DLD1 (cell line): ENCODE measurements around the gene GPER1.
"Not testable (repeated sequence)": the region's sequence is repeated elsewhere in the genome, so short reads cannot be mapped to it uniquely, and the experiment has no call there.

Source experiments
- in situ Hi-C: cut with HindIII; loops from 2 replicates; pipeline ENCODE4 v1.10.0; 2017; ENCODE audit warnings: low sequenced_read_pairs

GPER1 gene

DNA sequence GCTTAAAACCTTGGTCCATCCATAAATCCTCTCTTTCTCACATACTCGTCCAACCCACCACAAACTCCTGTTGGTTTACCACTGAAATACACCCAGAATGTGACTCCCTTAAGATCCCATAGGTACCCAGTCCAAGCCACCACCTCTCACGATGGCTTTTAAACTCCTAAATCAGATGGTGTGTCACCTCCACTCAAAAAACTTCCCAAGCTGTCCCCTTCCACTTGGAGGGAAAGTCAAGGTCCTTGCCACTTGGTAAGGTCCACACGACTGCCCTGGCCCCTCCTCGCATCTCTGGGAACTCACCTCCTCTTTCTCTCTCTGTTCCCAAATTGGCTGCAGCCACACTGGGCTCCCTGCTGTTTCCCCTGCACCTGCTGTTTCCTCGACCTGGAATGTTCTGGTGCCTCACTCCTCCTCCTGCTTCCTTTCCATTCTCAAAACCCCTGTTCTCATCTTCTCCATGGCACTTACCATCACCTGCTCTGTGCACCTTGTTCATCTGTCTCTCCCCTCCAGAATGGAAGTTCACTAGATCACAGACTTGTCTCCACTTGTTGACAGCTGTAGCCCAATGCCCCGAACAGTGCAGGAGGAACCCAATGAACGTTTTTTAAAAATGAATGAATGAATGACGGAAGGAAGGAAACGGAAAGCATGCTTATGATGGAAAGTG, 49.1 kb downstream of the GPER1 start:
- in situ Hi-C loops: no loop called here

DNA sequence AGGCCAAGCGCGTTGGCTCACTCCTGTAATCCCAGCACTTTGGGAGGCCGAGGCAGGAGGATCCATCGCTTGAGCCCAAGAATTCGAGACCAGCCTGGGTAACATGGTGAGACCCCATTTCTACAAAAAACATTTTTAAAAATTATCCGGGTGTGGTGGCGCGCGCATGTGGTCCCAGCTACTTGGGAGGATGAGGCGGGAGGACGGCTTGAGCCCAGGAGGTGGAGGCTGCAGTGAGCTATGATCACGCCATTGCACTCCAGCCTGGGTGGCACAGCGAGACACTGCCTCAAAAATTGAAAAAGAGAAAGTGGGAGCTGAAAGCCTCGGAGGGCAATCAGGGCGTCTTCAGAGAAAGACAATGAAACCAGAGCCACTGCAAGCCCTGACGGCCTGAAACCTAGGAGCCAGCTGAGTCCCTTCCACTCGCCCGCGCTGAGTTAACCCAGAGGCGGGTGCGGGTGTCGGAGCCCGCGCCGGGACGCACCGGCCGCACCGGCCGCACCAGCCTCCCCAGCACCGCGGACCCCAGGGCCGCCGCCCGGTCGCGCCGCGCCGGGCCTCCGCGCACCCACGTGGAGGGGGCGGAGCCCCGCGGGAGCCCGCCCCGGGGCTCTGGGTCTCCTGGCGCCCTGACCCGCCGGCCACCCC, 49.7 kb downstream of the GPER1 start:
- in situ Hi-C loops: no loop called here

DNA sequence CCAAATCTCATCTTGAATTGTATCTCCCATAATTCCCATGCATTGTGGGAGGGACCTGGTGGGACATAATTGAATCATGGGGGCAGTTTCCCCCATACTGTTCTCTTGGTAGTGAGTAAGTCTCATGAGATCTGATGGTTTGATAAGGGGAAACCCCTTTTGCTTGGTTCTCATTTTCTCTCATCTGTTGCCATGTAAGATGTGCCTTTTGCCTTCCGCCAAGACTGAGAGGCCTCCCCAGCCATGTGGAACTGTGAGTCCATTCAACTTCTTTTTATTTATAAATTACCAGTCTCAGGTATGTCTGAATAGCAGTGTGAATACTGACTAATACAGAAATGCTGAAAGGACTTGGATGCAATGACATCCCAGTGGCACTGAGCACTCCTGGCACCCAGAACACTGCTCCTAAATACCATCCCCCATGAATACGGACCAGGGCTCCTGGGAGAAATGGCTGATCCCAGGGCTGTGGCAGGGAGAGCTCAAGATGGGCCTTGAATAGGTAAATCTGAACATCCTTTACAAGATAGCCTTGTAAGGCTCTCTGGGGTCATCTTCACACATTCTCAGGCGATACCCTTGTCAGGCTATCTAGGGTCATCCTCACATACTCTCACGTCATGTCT, 52.7 kb downstream of the GPER1 start:
- in situ Hi-C loops: no loop called here

DNA sequence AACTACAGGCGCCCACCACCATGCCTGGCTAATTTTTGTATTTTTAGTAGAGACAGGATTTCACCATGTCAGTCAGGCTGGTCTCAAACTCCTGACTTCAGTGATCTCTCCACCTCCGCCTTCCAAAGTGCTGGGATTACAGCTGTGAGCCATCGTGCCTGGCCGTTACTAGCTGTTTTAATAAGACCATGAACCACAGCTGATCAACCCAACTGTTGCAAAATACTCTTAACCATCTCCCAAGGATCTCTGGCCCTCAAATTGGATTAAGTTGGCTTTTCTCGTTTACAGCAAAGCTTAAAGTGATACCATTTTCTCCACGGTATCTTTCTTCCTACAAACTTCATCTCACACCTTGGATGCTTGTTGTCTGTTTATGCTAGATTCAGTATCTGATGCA, 53.7 kb downstream of the GPER1 start:
- in situ Hi-C loops: no loop called here

DNA sequence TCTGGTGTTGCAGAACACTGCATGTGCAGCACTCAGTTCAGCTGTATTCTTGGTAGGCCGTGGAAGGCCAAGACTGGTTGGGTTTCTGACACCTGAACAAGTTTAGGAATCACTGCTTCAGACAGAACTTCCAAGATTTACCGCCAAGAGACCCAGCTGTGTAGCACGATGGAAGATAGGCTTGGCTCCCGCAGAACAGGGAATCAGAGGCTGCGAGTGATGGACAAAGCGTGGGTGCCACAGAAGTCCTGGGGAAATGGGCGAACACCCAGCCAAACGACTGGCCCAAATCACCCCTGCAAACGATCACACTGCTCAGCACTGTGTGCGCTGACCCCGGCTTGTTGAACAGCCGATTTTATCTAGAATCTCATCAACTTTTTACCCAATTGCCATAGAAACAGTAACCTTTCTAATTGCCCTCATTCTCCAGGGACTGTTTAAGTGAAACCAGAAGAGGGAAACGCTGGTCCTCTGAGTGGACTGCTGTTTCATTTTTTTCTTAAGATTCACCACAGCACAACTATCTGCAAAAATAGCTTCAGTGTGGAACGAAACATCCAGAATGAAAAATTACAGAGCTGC, 54.2 kb downstream of the GPER1 start:
- in situ Hi-C loops: no loop called here

DNA sequence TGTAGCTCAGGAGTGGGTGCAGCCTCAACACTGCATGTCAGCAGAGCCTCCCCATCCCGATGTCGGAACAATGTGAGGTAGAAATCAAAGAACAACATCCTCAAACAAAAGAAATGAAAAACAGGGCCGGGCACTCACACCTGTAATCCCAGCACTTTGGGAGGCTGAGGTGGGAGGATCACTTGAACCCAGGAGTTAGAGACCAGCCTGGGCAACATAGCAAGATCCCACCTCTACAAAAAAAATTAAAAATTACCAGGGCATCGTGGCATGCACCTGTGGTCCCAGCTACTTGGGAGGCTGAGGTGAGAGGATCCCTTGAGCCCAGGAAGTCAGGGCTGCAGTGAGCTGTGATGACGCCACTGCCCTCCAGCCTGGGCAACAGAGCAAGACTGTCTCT, 55.1 kb downstream of the GPER1 start:
- in situ Hi-C loops: not testable (repeated sequence)
